GM10248 (cell line): ENCODE measurements around the gene CCR5AS.
"Not testable (repeated sequence)": the region's sequence is repeated elsewhere in the genome, so short reads cannot be mapped to it uniquely, and the experiment has no call there.

Experiments used
- CTCF ChIA-PET: fragments of 300-600 bp; sonication (Branson Sonifier 250); formaldehyde crosslinking; extraction: SDS; loops from one replicate; lab custom pipeline; 2021; ENCODE audit warnings: antibody characterized with exemption; lab: Yijun Ruan, JAX
- POLR2A ChIA-PET: fragments of 350-650 bp; sonication (Branson Sonifier 250); formaldehyde crosslinking; extraction: SDS; loops from one replicate; lab custom pipeline; 2020; ENCODE audit warnings: antibody characterized with exemption; lab: Yijun Ruan, JAX
- DNase-seq: peaks from one replicate; pipeline ENCODE4 v3.0.0; 2012; ENCODE audit errors: extremely low spot score
- CTCF ChIP-seq: IDR thresholded peaks from 2 replicates; pipeline ENCODE4 v1.5.1; 2012; ENCODE audit warnings: mild to moderate bottlenecking, low read depth; ENCODE audit errors: extremely low read depth, missing control alignments, control extremely low read depth

Gene CCR5AS

GRCh38 chr3:46438831-46439230 lies 32.0 kb upstream of the CCR5AS start:
- CTCF ChIA-PET, result interaction anchor here (0.8 to 2.1 kb wide), 4 partner anchors 11 to 79 kb away, joined by 3 to 5 read pairs (median 4); no protein-coding TSS in a partner anchor
- POLR2A ChIA-PET, result no interaction called here
- TF ChIP-seq CTCF, result no peak
- no peak for DNase-seq

GRCh38 chr3:46435081-46435726 lies 28.3 kb upstream of the CCR5AS start:
- TF ChIP-seq CTCF, result no peak
- DNase-seq, result no peak
- ChIA-PET POLR2A (no interaction called here), CTCF (interaction anchor here (0.9 to 3.8 kb wide), 3 partner anchors 9 to 15 kb away, joined by 3 to 11 read pairs (median 3); no protein-coding TSS in a partner anchor)

GRCh38 chr3:46433841-46434240 lies 27.0 kb upstream of the CCR5AS start:
- no peak for TF ChIP-seq CTCF
- POLR2A ChIA-PET, result no interaction called here
- DNase-seq, result no peak
- CTCF ChIA-PET, result interaction anchor here (1.7 to 3.8 kb wide), 2 partner anchors 9 to 10 kb away, joined by 3 to 11 read pairs; no protein-coding TSS in a partner anchor

GRCh38 chr3:46433118-46433517 lies 26.3 kb upstream of the CCR5AS start:
- POLR2A ChIA-PET, DNase-seq: not testable (repeated sequence)
- CTCF ChIA-PET, result interaction anchor here (1.7 to 3.8 kb wide), 2 partner anchors 9 to 11 kb away, joined by 3 to 11 read pairs; no protein-coding TSS in a partner anchor

GRCh38 chr3:46431905-46432304 lies 25.0 kb upstream of the CCR5AS start:
- DNase-seq, POLR2A ChIA-PET, CTCF ChIA-PET: not testable (repeated sequence)

GRCh38 chr3:46430879-46431278 lies 24.0 kb upstream of the CCR5AS start:
- DNase-seq, POLR2A ChIA-PET: not testable (repeated sequence)
- CTCF ChIA-PET, result interaction anchor here (0.9 to 1.1 kb wide), 2 partner anchors 10 to 11 kb away, joined by 3 to 4 read pairs; no protein-coding TSS in a partner anchor

- POLR2A ChIA-PET, result no interaction called here
- no peak for DNase-seq
- no peak for TF ChIP-seq CTCF
- CTCF ChIA-PET, result interaction anchor here (0.9 to 1.5 kb wide), 3 partner anchors 14 to 59 kb away, joined by 3 to 6 read pairs (median 3); no protein-coding TSS in a partner anchor
Observed at GRCh38 chr3:46429671-46430070, 22.8 kb upstream of the CCR5AS start.

- DNase-seq, result no peak
- no peak for TF ChIP-seq CTCF
- POLR2A ChIA-PET, result no interaction called here
- CTCF ChIA-PET, result interaction anchor here (0.9 to 1.5 kb wide), 3 partner anchors 14 to 59 kb away, joined by 3 to 6 read pairs (median 3); no protein-coding TSS in a partner anchor
Observed at GRCh38 chr3:46429250-46429649, 22.4 kb upstream of the CCR5AS start.
